Right renal pelvis (tissue), 4 donors: ENCODE results near the gene RUNX3. TPM values are rescaled to one million over a fixed set of nuclear protein-coding genes. Genes with fewer than 3 reads are reported as not detected.

Experiments used
- DNase-seq, 4 donors: peaks; one replicate each; pipeline ENCODE4 v3.0.0-alpha.2; 2013; ENCODE audit warnings: low read depth in 4 of 4, low spot score in 3 of 4, missing footprints in 1 of 4
- polyA plus RNA-seq, 4 donors: library from polyadenylated mRNA; unstranded; fragments of 120-200 nt; gene quantifications; one replicate each; pipeline ENCODE4 v1.2.1, GENCODE V29; 2013; ENCODE audit not compliant: insufficient read length in 4 of 4

Gene RUNX3
- polyA plus RNA-seq, 4 donors: 0.39 to 0.52 (median 0.49) TPM

- DNase-seq: no peak
These were observed 61.8 kb downstream of the RUNX3 start for GRCh38 chr1:24868016-24868875.

DNA sequence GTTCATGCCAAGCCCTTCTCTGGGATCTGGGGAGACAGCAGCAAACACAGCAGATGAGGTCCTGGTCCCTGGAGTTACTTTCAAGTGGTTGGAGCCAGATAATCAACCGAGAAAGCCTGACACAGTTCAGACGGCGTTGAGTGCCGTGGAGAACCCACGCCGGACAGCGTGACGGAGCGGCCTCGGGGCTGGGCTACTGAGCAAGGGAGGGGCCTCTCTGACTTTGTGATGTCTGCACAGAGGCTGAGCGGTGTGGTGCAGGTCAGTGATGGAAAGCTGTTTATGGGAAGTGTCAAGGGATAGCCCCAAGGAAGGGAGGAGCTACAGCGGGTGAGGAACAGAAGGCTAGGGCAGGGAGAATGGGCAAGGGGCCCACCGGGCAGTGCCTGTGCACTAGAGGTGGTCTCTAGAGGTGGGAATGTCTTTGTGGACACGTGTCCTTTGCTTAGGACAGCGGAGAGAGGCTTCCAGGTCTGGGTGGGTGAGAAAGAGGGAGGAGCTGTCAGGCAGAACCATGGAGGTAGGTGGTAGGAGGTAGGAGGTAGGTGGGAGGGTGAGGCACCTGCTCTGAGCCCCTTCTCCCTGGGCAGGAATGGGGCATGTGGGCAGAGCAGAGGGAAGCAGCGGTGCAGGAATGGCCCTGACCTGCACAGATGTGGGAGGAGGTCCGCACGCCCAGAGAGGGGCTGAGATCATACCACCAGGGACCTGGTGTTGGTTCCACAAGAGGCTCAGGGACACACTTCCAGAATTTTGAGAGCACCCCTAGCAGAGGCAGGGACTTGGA is 62.8 kb downstream of the RUNX3 start:
- no peak for DNase-seq

GRCh38 chr1:24866211-24867083 is 63.6 kb downstream of the RUNX3 start:
- DNase-seq: no peak

GRCh38 chr1:24865587-24865986 is 64.5 kb downstream of the RUNX3 start:
- no peak for DNase-seq

GRCh38 chr1:24865168-24865567 is 64.9 kb downstream of the RUNX3 start:
- no peak for DNase-seq

GRCh38 chr1:24864370-24864777 is 65.7 kb downstream of the RUNX3 start:
- DNase-seq: peak in 1 of 4 donors; percentile 32

DNA sequence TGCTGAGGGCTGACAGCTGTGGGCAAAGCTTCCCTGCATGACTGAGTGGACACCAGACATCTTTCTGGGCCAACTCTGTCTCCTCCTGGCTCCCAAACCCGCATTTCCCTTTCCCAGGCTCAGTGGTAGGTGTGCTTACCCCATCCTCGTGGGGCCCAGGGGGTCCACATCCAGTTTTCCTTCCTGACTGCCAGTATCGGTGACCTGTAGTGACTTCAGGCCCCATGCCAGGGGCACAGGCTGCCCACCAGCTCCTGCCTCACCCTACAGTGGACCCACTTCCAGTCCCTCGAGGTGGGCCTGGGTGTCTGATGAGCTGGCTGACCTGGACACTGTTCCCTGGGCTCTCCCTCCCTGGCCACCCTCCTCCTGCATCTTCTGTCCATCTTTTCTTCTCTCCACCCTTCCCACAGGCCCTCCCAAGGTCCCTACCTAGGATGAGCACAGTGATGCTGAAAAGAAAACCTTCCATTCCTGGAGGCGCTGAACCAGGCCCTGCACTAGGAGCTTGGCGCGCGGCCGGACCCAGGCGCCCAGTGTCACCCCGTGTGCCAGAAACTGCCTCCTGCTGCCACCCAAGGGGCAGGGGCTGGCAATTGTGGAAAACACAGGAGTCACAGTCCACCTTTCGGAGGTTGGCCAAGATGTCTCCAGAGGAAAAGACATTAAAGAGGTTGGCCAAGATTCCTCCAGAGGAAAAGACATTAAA is 67.1 kb downstream of the RUNX3 start:
- DNase-seq: no peak

GRCh38 chr1:24861821-24862727 is 68.0 kb downstream of the RUNX3 start:
- DNase-seq: no peak

- no peak for DNase-seq
These were observed 69.2 kb downstream of the RUNX3 start for GRCh38 chr1:24860841-24861240.

DNA sequence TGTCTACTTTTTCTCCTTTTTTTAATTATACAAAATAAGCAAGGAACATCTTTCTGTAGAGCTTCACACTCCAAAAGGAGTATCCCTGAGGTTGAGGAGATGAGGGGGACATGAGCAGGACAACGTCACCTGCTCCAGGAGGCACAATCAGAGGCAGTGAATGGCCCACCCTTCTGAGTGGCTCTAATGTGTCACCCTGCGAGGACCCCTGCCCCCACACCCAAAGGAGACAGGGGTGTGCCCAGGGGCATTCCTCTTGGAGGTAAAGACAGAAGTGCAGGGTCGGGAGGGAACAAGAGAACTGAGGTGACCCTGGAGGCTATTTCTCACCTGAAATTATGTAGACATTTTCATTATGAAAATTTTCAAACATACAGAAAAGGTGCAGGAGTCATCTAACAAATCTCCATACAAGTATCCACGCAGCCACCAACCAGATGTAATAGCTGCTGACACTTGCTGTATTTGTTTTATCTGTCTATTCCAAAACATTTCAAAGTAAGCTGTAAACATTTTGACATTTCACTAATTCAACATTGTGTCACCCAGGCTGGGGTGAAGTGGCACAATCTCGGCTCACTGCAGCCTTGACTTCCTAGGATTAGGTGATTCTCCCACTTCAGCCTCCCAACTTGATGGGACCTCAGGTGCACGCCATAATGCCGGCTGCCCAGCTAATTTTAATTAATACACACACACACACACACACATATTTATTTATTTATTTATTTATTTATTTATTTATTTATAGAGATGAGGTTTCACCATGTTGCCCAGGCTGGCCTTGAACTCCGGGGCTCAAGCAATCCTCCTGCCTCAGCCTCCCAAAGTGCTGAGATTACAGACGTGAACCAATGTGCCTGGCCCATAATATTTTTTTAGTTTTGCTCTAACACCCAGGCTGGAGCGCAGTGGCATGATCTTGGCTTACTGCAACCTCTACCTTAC is 70.7 kb downstream of the RUNX3 start:
- no peak for DNase-seq

DNA sequence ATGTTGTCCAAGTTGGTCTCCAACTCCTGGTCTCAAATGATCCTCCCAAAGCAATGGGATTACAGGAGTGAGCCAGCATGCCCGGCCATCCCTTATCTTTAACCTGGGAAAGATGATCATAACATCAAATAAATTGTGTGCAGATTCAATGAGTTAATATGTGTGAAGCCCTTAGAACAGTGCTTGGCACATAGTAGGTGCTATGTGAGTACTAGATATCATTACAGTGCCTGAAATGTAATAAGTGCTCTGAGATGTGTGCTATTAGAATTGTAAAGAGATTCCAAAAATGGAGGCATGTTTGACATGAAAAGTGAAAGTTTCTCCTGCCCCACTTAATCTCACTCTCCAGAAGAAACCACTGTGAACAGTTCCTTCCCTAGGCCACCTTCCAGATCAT is 71.8 kb downstream of the RUNX3 start:
- no peak for DNase-seq

DNA sequence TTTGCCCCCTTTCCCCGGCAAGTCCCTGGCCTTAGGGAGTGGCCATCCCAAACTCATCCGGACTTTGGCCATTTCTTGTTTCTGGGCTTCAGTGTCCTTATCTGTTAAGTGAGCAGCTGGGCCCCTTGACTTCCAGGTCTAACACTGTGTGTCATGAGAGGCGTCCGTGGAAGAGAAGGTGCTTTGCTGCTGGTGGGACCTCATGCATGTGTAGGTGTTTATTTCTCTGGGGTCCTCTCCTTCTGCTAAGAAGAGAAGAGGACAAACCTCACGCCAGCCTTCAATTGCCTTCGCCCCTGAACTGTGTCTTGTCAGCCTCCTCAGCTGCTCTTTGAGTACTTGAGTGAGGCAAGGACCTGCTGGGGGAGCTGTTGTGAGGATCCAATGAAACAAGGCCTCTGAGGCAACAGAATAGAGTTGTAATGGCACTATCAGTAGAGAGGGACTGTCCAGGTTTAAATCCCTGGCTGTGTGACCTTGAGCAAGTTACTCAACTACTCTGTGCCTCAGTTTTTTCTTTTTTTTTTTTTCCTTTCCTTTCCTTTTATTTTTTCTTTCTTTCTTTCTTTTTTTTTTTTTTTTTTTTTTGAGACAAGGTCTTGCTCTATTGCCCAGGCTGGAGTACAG is 72.5 kb downstream of the RUNX3 start:
- no peak for DNase-seq

DNA sequence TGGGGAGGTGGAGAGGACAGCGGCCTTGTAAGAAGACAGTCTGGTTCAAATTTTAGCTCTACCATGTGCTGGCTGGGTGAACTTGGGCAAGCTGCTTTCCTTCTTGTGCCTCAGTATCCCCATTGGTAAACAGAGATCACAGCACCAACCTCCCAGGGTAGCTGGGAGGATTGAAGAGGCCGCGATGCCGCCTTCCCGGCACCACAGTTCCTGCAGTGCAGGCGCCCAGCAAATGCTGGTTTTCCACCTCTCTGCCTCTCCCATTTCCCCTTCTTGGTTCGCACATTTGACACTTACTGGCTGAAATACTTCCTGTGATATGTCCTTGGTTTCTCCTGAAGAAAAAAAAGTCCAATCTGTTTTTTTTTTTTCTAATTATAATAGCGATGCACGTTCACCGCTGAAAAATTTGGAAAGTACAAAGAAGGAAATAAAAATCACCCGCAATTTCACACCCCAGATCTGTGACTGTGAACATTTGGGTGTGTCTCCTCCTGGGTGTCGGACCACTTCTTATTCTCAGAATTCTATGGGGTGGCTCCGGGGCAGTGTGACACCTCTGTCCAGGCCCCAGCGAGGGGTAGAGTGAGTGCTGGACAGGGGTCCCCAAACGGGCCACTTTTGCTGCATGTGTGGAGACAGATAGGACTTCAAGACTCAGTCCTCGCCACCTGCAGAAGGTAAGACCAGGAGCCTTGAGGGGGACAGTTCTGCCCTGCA is 73.1 kb downstream of the RUNX3 start:
- DNase-seq: no peak

DNA sequence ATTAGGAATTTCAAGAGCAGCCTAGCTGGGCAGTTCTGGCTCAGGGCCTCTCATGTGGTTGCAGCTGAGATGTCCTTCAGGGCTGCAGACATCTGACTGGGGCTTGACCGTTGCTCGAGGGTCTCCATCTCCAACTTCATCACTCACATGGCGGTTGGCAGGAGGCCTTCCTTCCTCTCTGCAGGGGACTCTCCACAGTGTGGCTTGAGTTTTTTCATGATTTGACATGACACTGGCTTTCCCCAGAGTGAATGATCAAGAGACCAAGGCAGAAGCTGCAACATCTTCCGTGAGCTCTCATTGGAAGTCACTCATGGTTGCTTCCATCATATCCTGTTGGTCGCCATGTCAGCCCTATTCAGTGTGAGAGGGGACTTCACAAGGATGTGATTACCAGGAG is 74.6 kb downstream of the RUNX3 start:
- DNase-seq: no peak

GRCh38 chr1:24853649-24854048 is 76.4 kb downstream of the RUNX3 start:
- no peak for DNase-seq

GRCh38 chr1:24850328-24850920 is 79.7 kb downstream of the RUNX3 start:
- DNase-seq: no peak
